ENCODE data around the gene FAM25G.
"Not testable (repeated sequence)": the region's sequence is repeated elsewhere in the genome, so short reads cannot be mapped to it uniquely, and the experiment has no call there.

- TF ChIP-seq POLR2A (IDR thresholded peaks at IDR 0.05; ENCODE audit: control extremely low read depth in 1 of 2, low read depth in 2 of 2, low read length in 2 of 2); MAX (IDR thresholded peaks at IDR 0.05); KDM1A (IDR thresholded peaks at IDR 0.05; ENCODE audit: borderline replicate concordance, low read length); CTCF (IDR thresholded peaks at IDR 0.05; ENCODE audit: control extremely low read depth in 1 of 3, insufficient read depth in 1 of 3, low read depth in 1 of 3, low read length in 3 of 3); POLR2AphosphoS5 (IDR thresholded peaks at IDR 0.05; ENCODE audit: low read depth, low read length); RXRA (IDR thresholded peaks at IDR 0.05; ENCODE audit: insufficient read depth, low read depth, low read length); CHD1 (IDR thresholded peaks at IDR 0.05; ENCODE audit: low read depth, low read length); RNF2 (IDR thresholded peaks at IDR 0.05; ENCODE audit: borderline replicate concordance, low read depth, low read length, missing control alignments, poor library complexity, severe bottlenecking); EZH2 (IDR thresholded peaks at IDR 0.05; ENCODE audit: low read depth, low read length, severe bottlenecking); TAF1 (IDR thresholded peaks at IDR 0.05; ENCODE audit: low read depth, low read length); TBP (IDR thresholded peaks at IDR 0.05; ENCODE audit: low read depth, low read length): not testable (repeated sequence)
These were observed 1.9 kb downstream of the FAM25G start for GRCh38 chr10:47489630-47490029.
